Tibial nerve (tissue), 4 donors: ENCODE results near the gene SEMA3A. TPM values are rescaled to one million over a fixed set of nuclear protein-coding genes. Genes with fewer than 3 reads are reported as not detected.
"Not testable (repeated sequence)": the region's sequence is repeated elsewhere in the genome, so short reads cannot be mapped to it uniquely, and the experiment has no call there.

Source experiments
- DNase-seq, 2 donors: peaks; one replicate each; pipeline ENCODE4 v3.0.0-alpha.2; 2019; ENCODE audit warnings: low spot score in 2 of 2
- H3K27ac ChIP-seq, 4 donors: fragments of 200-600 bp; sonication (generic) in 3 of 4; one replicate each; pipeline ENCODE4 v1.5.1; 2017 to 2019; ENCODE audit warnings: mild to moderate bottlenecking in 1 of 4
- H3K27me3 ChIP-seq, 2 donors: fragments of 200-600 bp; sonication (generic) in 1 of 2; one replicate each; pipeline versions ENCODE4 v1.5.1 to v1.6.0; 2017 to 2019
- H3K36me3 ChIP-seq, 3 donors: fragments of 200-600 bp; sonication (generic); one replicate each; pipeline ENCODE4 v1.5.1; 2018 to 2019
- H3K4me1 ChIP-seq, 4 donors: fragments of 200-600 bp; sonication (generic) in 3 of 4; one replicate each; pipeline ENCODE4 v1.5.1; 2017 to 2019
- H3K4me3 ChIP-seq, 4 donors: fragments of 200-600 bp; sonication (generic) in 3 of 4; one replicate each; pipeline ENCODE4 v1.5.1; 2017 to 2019; ENCODE audit warnings: mild to moderate bottlenecking in 1 of 4, moderate library complexity in 1 of 4
- H3K9me3 ChIP-seq, 4 donors: fragments of 200-600 bp; sonication (generic) in 3 of 4; one replicate each; pipeline ENCODE4 v1.5.1; 2017 to 2019
- CTCF ChIP-seq, 5 experiments: fragments of 200-600 bp in 3 of 5; fragments of 450-650 bp in 2 of 5; sonication (generic) in 3 of 5; IDR thresholded peaks; one replicate each; pipeline ENCODE4 v1.5.1; 2016 to 2019; ENCODE audit warnings: antibody characterized with exemption in 5 of 5, mild to moderate bottlenecking in 3 of 5, moderate library complexity in 2 of 5
- EP300 ChIP-seq, 2 donors: sonication (generic); formaldehyde crosslinking; IDR thresholded peaks; one replicate each; pipeline ENCODE4 v1.6.1; 2017; ENCODE audit warnings: antibody characterized with exemption in 2 of 2, mild to moderate bottlenecking in 1 of 2
- POLR2A ChIP-seq, 2 donors: fragments of 450-650 bp; IDR thresholded peaks; one replicate each; pipeline ENCODE4 v1.6.1; 2017; ENCODE audit warnings: antibody characterized with exemption in 2 of 2, mild to moderate bottlenecking in 2 of 2, moderate library complexity in 2 of 2
- WGBS, 2 donors: methylation state at CpG; one replicate each; pipeline ENCODE4 v1.1.5; 2018; 5-methylcytosine and 5-hydroxymethylcytosine counted together
- total RNA-seq, 4 donors: library from RNA; depleted of rRNA; stranded (reverse); fragments of >200 nt; gene quantifications; one replicate each; pipeline ENCODE4 v1.1.0, GENCODE V29; 2016

The SEMA3A gene
- total RNA-seq = 1 to 10 TPM; 2.9 to 9.3 (median 6.8) TPM

- H3K27me3 ChIP-seq = no peaks in the 10 kb centered on the region
- 1 to 2% methylated on average over 15 of the region's 15 CpGs for whole genome bisulfite sequencing, 2 donors
- H3K36me3 ChIP-seq = no peaks in the 10 kb centered on the region
- TF ChIP-seq EP300 (IDR thresholded peaks at IDR 0.05) (no peak), CTCF (IDR thresholded peaks at IDR 0.05) (peak in 3 of 5 experiments; percentile 22 to 25 (median 23))
- peak within 1 kb of the TSS in 2 of 4 donors; percentile 9 to 36 for H3K27ac ChIP-seq
- H3K9me3 ChIP-seq = no peaks in the 10 kb centered on the region
- DNase-seq = peak in 1 of 2 donors; percentile 16
- peaks cover 0 to 8% (median 3%) of the 10 kb centered on the region in 4 donors for H3K4me1 ChIP-seq
- H3K4me3 ChIP-seq = peak within 1 kb of the TSS; percentile 20 to 51 (median 36)
Measured at GRCh38 chr7:84194484-84195271, at the start of gene SEMA3A. SEMA3A (minus strand) TSS chr7:84194789; CDS start chr7:84194586, 203 bp downstream.

GRCh38 chr7:84243037-84243436 is 48.4 kb upstream of the SEMA3A start:
- H3K36me3 ChIP-seq, DNase-seq, H3K27ac ChIP-seq, H3K27me3 ChIP-seq, H3K4me1 ChIP-seq, H3K4me3 ChIP-seq: not testable (repeated sequence)
- 88 to 91% methylated on average over 6 of the region's 6 CpGs for WGBS, 2 donors
- peaks cover 0 to 27% (median 0%) of the 10 kb centered on the region in 4 donors for H3K9me3 ChIP-seq

GRCh38 chr7:84238596-84238995 is 44.0 kb upstream of the SEMA3A start:
- no peaks in the 10 kb centered on the region for H3K27me3 ChIP-seq
- H3K4me3 ChIP-seq = no peak overlapping the region
- 92 to 95% methylated on average over 6 of the region's 6 CpGs for WGBS, 2 donors
- DNase-seq = no peak
- H3K4me1 ChIP-seq = no peaks in the 10 kb centered on the region
- no peak for TF ChIP-seq EP300 (IDR thresholded peaks at IDR 0.05)
- no peak for TF ChIP-seq CTCF (IDR thresholded peaks at IDR 0.05)
- TF ChIP-seq POLR2A (IDR thresholded peaks at IDR 0.05) = no peak
- no peaks in the 10 kb centered on the region for H3K36me3 ChIP-seq
- peaks cover 0 to 12% (median 0%) of the 10 kb centered on the region in 4 donors for H3K9me3 ChIP-seq
- no peak overlapping the region for H3K27ac ChIP-seq

GRCh38 chr7:84237533-84238173 is 43.1 kb upstream of the SEMA3A start:
- Histone ChIP-seq H3K9me3 (peaks cover 0 to 7% (median 0%) of the 10 kb centered on the region in 4 donors), H3K27ac (no peak overlapping the region), H3K27me3 (no peaks in the 10 kb centered on the region), H3K4me3 (no peak overlapping the region), H3K4me1 (peaks cover 0 to under 1% (median 0%) of the 10 kb centered on the region in 4 donors), H3K36me3 (no peaks in the 10 kb centered on the region)
- no peak for DNase-seq
- TF ChIP-seq CTCF (IDR thresholded peaks at IDR 0.05) (no peak), EP300 (IDR thresholded peaks at IDR 0.05) (no peak), POLR2A (IDR thresholded peaks at IDR 0.05) (no peak)
- WGBS, 2 donors = 78 to 88% methylated on average over 1 of the region's 1 CpG

GRCh38 chr7:84236398-84236797 is 41.8 kb upstream of the SEMA3A start:
- Histone ChIP-seq H3K4me1 (peaks cover 0 to 5% (median 0%) of the 10 kb centered on the region in 4 donors), H3K9me3 (peaks cover 0 to 7% (median 0%) of the 10 kb centered on the region in 4 donors), H3K27ac (no peak overlapping the region), H3K4me3 (no peak overlapping the region), H3K27me3 (no peaks in the 10 kb centered on the region), H3K36me3 (no peaks in the 10 kb centered on the region)
- TF ChIP-seq POLR2A (IDR thresholded peaks at IDR 0.05) (no peak), CTCF (IDR thresholded peaks at IDR 0.05) (no peak), EP300 (IDR thresholded peaks at IDR 0.05) (no peak)
- WGBS, 2 donors = 84 to 86% methylated on average over 3 of the region's 3 CpGs
- no peak for DNase-seq
